Activated CD4-positive, alpha-beta T cell treated with anti-CD3 and anti-CD28 coated beads, Interleukin-2, amount 50 U/mL, for 24 hours (primary cell): ENCODE data around the gene RGS7BP.

Experiments
- DNase-seq, 2 donors: peaks; one replicate each; pipeline ENCODE4 v3.0.0-alpha.2; 2020; ENCODE audit warnings: low read depth in 1 of 2, low spot score in 1 of 2

The RGS7BP gene

GRCh38 chr5:64505769-64506566, at the start of gene RGS7BP:
RGS7BP (plus strand) TSS chr5:64506015; CDS start chr5:64506625, 610 bp downstream.
- no peak for DNase-seq

DNA sequence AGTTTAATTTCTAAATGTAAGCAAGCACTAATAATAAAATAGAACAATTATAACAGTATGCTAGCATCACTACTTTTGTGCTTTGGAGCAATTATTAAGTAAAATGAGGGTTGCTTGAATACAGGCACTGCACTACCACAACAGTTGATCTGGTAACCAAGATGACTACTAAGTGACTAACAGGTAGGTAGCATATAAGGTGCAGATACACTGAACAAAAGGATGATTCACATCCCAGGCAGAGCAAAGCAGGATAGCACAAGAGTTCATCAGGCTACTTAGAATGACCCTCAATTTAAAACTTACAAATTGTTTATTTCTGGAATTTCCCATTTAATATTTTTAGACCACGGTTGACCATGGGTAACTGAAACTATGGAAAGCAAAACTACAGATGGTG, 48.0 kb upstream of the RGS7BP start:
- DNase-seq: no peak

GRCh38 chr5:64458948-64459347, 46.9 kb upstream of the RGS7BP start:
- no peak for DNase-seq

- DNase-seq: no peak
Observed at GRCh38 chr5:64462391-64462790, 43.4 kb upstream of the RGS7BP start.

GRCh38 chr5:64486163-64486562, 19.7 kb upstream of the RGS7BP start:
- DNase-seq: no peak

DNA sequence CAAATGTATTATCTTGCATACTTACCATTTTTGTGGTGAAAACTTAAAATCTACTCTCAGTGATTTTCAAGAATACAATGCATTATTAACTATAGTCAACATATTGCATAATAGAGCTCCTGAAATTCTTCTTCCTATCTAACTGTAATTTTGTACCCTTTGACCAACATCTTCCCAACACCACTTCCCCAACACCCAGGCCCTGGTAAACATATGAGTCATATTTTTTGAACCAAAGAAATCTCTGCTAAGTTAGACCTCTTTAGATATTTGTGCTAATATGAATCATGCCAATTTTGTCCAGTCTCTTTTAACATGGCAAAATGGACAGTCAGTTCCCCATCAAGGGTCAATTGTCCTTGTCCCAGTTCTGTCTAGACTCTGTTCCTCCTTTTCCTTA, 18.5 kb upstream of the RGS7BP start:
- DNase-seq: no peak

DNA sequence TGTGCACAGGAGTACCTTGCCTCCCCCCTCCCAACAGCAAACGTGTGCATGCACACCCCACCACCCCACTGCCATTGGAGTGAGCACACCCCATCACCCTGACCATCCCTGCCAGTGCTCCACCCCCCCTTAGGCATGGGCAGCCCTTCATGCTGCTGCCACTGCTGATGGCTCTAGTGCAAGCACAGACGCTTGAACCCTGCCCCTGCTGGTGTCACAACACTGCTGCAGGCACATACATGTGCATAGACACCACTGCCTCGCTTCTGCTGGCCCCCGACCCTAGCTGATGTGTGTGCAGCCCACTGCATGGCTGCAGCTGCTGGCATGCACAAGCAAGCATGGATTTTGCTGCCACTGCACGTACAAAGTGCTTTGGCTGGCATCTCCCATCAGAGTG, 16.0 kb upstream of the RGS7BP start:
- no peak for DNase-seq

DNA sequence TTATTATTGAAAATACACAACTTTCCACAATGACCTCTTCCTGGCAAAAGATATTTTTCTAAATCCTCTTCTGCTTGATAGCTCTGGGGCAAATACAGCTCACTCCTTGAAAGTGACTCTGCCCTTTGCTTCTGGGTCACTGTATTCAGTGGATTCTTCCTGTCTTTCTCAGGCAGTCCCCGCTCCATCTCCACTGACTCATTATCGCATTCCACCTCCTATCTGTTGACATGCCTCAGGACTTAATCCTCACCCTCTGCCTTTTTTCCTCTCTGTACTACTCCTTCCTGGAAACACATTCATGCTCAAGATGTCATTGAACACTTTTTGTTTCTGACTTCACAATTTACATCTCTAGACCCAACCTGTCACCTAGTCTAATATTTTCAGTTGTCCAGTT, 8.4 kb upstream of the RGS7BP start:
- no peak for DNase-seq

DNA sequence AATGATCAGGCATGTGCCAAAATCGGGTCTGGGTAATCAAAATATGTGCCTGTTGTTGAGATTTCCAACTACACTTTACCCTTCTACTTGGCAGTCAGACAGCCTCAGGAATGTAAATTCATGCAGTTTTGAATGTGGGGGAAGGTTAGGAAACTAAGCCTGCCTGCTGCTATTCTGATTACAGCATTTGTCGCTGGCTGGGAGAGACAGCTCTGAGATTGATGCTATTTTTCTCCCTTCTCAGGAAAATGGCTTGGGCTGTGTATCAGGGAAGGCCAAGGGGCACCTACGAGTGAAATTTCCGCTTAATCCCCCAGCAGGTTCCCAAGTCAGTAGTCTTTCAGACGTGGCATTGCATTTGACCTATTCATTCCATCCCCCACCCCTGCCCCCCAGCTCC, 3.6 kb upstream of the RGS7BP start:
- no peak for DNase-seq

DNA sequence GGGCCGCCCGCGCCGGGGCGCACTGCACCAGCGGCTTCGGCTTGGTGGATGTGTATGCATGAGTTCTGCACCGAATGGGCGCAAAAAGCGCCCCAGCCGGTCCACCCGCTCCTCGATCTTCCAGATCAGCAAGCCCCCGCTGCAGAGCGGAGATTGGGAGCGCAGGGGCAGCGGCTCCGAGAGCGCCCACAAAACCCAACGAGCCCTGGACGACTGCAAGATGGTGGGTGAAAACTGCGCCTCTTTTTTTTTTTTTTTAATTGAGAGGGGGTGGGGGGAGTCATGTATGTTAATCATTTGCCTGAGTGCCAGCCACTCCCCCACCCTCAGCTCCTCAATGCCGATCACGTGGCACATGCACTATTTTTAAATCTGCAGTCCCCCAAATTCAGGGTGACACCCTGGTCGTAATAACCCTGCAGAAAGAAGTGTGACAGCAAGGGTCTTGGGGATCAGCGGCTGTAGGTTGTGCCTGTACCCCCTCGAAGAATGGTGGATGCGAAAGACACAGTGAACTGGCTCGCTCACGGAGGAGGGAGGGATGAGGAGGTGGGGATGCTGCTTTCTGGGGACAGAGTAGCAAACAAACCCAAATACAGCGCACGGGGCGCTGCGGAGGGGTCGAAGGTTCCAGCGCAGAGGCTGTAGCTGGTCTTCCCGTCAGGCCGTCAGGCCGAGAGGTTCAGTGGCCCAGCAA, 900 bp downstream of the RGS7BP start:
- DNase-seq: no peak

GRCh38 chr5:64507264-64507605, 1.4 kb downstream of the RGS7BP start:
- DNase-seq: no peak

GRCh38 chr5:64509828-64510227, 4.0 kb downstream of the RGS7BP start:
- DNase-seq: no peak

DNA sequence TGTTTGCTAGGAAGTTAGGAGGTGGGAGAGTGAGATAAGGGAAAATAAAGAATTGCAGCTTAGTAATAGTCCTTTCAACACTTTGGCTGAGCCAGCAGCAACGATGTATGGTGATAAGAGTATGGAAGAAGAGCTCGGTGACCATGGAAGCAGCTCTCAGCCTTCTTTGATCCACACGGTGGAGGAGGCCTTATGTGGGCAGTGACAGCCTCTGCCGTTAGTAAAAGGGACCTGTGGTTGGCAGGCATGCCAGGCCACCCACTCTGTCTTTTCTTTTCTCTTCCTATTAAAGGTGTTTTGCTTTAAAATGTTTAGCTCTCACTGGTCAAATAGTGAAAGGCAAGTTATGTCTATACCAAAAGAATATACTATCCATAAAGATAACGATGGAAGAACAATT, 7.7 kb downstream of the RGS7BP start:
- DNase-seq: no peak

GRCh38 chr5:64514612-64515011, 8.8 kb downstream of the RGS7BP start:
- DNase-seq: no peak

DNA sequence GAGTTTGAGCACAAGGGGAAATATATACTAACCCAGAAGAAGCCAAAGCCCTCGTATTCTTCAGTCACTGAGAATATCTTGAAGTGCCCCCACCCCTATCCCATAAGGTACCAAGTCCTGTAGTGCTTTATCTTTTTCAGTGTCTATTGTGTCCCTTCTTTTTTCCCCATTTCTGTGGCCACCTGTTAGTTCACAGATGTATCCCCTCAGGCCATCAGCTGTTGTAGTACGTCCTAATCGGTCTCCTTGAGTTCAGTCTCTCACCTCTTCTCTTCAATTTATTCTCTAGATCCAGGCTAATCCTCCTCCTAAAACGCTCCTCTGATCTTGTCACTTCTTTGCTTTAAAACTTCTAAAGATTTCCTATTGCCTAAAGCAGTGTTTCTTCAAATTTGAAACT, 10.4 kb downstream of the RGS7BP start:
- DNase-seq: no peak

GRCh38 chr5:64518793-64519192, 13.0 kb downstream of the RGS7BP start:
- no peak for DNase-seq

DNA sequence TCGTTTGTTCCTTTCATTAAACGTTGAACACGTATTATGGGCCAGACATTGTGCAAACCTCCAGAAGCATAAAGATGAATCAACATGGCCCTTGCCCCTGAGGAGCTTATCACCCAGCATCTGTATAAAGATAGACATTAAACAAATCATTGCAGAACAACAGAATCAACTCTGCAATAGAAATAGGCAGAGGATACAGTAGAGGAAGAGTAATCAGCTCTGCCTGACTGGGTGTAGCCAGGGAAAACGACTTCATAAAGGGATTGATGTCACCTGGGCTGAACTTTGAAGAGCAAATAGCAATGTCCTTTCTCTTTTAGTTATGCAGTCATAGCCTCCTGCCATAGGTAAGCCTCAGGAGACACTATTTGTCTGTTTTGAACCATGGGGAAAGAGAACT, 13.4 kb downstream of the RGS7BP start:
- DNase-seq: no peak

GRCh38 chr5:64526734-64527439, 21.1 kb downstream of the RGS7BP start:
- no peak for DNase-seq

- no peak for DNase-seq
Observed at GRCh38 chr5:64530076-64530475, 24.3 kb downstream of the RGS7BP start.

GRCh38 chr5:64532212-64532611, 26.4 kb downstream of the RGS7BP start:
- no peak for DNase-seq

DNA sequence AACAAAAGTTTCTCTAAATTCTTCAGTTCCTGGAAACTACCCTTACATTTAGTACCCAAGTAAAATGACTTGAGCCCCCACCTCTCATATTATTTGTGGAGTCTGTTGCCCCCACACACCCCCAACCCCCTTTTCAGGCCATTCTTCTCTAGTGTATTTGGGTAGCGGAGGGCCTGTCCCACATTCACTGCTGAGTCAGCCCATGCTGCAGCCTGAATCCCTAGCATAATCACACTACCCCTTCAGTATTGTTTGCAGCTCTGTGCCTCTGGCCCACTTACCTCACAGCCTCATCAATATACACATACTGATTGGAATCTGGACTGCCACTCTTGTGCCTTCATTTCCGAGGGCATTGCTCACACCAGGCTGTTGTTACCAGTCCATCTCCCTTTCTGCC, 26.8 kb downstream of the RGS7BP start:
- no peak for DNase-seq

DNA sequence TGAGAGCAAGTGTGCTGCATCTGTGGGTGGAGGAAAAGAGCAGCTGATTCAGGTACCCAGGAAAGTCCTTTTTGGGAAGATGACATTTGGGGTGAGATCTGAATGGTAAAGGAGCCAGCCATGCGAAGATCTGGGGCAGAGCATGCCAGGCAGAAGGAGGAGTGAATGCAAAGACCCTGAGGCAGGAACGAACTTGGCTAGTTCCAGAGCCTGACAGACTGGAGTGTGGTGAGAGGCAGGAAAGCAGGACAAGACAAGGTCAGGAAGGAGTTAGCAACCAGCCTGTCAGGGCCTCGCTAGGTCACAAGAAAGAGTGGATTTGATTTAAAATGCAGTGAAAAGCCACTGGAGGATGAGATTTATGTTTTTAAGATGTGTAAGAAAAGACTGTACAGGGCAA, 28.2 kb downstream of the RGS7BP start:
- no peak for DNase-seq
